Skin of body (tissue), 2 donors: ENCODE measurements around the gene LAMC1. TPM values are rescaled to one million over a fixed set of nuclear protein-coding genes. Genes with fewer than 3 reads are reported as not detected.
"Not testable (repeated sequence)": the region's sequence is repeated elsewhere in the genome, so short reads cannot be mapped to it uniquely, and the experiment has no call there.

Experiments used
- DNase-seq: peaks from one replicate; lab custom pipeline; 2025; lab: John Stamatoyannopoulos, UW
- total RNA-seq: library from RNA; depleted of rRNA; stranded (reverse); fragments of >200 nt; gene quantifications from one replicate; pipeline ENCODE4 v1.2.3, GENCODE V29; 2014

LAMC1 gene
- total RNA-seq, 1 donor from 2014 or later = 271 TPM

- no peak for DNase-seq
These were observed 124.5 kb downstream of the LAMC1 start for GRCh38 chr1:183147735-183148134.

- DNase-seq = peak; percentile 31
These were observed 125.4 kb downstream of the LAMC1 start for GRCh38 chr1:183148599-183148998.

- no peak for DNase-seq
These were observed 126.1 kb downstream of the LAMC1 start for GRCh38 chr1:183149273-183149672.

- DNase-seq = not testable (repeated sequence)
These were observed 126.8 kb downstream of the LAMC1 start for GRCh38 chr1:183150032-183150431.

- DNase-seq = no peak
These were observed 127.2 kb downstream of the LAMC1 start for GRCh38 chr1:183150445-183150844.

- DNase-seq = no peak
These were observed 129.0 kb downstream of the LAMC1 start for GRCh38 chr1:183152180-183152579.

- peak; percentile 59 for DNase-seq
These were observed 132.7 kb downstream of the LAMC1 start for GRCh38 chr1:183155939-183156338.

- no peak for DNase-seq
These were observed 136.7 kb downstream of the LAMC1 start for GRCh38 chr1:183159960-183160359.

GRCh38 chr1:183161391-183161790 is 138.2 kb downstream of the LAMC1 start:
- no peak for DNase-seq

- no peak for DNase-seq
These were observed 140.1 kb downstream of the LAMC1 start for GRCh38 chr1:183163316-183163715.

GRCh38 chr1:183164340-183164739 is 141.1 kb downstream of the LAMC1 start:
- no peak for DNase-seq

- DNase-seq = no peak
These were observed 141.7 kb downstream of the LAMC1 start for GRCh38 chr1:183164963-183165362.

- no peak for DNase-seq
These were observed 142.2 kb downstream of the LAMC1 start for GRCh38 chr1:183165456-183165855.

GRCh38 chr1:183166454-183166853 is 143.2 kb downstream of the LAMC1 start:
- DNase-seq = no peak

GRCh38 chr1:183167676-183168075 is 144.5 kb downstream of the LAMC1 start:
- no peak for DNase-seq

- no peak for DNase-seq
These were observed 145.1 kb downstream of the LAMC1 start for GRCh38 chr1:183168308-183168707.

- no peak for DNase-seq
These were observed 150.6 kb downstream of the LAMC1 start for GRCh38 chr1:183173828-183174227.

GRCh38 chr1:183175631-183176030 is 152.4 kb downstream of the LAMC1 start:
- no peak for DNase-seq

GRCh38 chr1:183178545-183178944 is 155.3 kb downstream of the LAMC1 start:
- DNase-seq = peak; percentile 2

- no peak for DNase-seq
These were observed 155.8 kb downstream of the LAMC1 start for GRCh38 chr1:183179033-183179432.

- peak; percentile 52 for DNase-seq
These were observed 157.0 kb downstream of the LAMC1 start for GRCh38 chr1:183180218-183180617.

GRCh38 chr1:183180634-183181056 is 157.4 kb downstream of the LAMC1 start:
- DNase-seq = peak; percentile 56

- DNase-seq = peak; percentile 36
These were observed 162.8 kb downstream of the LAMC1 start, which contains the start of gene LAMC2 for GRCh38 chr1:183185941-183186490. TSS of gene LAMC2 (plus strand) at chr1:183186264. CDS start at chr1:183186353, 89 bp downstream.

- DNase-seq = no peak
These were observed 163.6 kb downstream of the LAMC1 start for GRCh38 chr1:183186841-183187240.
